Thyroid gland (tissue), 4 donors: ENCODE measurements around the gene COX10.

ENCODE experiments used
- CTCF ChIP-seq, 6 experiments: fragments of 200-600 bp in 3 of 6; fragments of 450-650 bp in 3 of 6; sonication (generic) in 3 of 6; IDR thresholded peaks; one replicate each; pipeline ENCODE4 v1.5.1; 2016 to 2019; ENCODE audit warnings: antibody characterized with exemption in 6 of 6, mild to moderate bottlenecking in 2 of 6, inconsistent platforms in 1 of 6, moderate library complexity in 1 of 6
- POLR2A ChIP-seq, 2 donors: fragments of 450-650 bp; IDR thresholded peaks; one replicate each; pipeline ENCODE4 v1.6.1; 2017; ENCODE audit warnings: antibody characterized with exemption in 2 of 2, mild to moderate bottlenecking in 2 of 2, moderate library complexity in 1 of 2

DNA sequence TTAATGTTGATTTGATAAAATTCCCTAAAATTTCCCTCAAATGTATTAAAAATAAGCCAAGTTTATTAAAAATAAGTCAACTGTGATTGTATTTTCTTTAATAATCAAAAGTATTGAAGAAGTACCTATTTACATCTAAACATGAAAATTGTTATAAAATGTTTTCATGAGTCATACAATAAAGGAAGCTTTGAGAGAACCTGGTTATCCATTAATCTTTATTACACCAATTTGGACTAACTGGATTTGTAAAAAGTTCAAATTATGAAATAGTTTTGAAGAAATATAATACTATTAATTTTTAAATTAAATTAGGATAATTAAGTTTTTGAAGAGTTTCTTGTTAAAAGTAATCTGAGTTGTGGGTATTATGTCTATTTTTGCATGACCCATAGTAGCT lies 63.8 kb downstream of the COX10 start:
- TF ChIP-seq CTCF (IDR thresholded peaks at IDR 0.05) (no peak), POLR2A (IDR thresholded peaks at IDR 0.05) (no peak)
